HG03097 (cell line): ENCODE results near the gene LITAF.
"Not testable (repeated sequence)": the region's sequence is repeated elsewhere in the genome, so short reads cannot be mapped to it uniquely, and the experiment has no call there.

Experiments used
- ATAC-seq: cut with Tn5 transposase; IDR thresholded peaks from one replicate; pipeline ENCODE4 v1.9.1; 2021; ENCODE audit not compliant: unreplicated experiment, low FRiP score

Gene LITAF

DNA sequence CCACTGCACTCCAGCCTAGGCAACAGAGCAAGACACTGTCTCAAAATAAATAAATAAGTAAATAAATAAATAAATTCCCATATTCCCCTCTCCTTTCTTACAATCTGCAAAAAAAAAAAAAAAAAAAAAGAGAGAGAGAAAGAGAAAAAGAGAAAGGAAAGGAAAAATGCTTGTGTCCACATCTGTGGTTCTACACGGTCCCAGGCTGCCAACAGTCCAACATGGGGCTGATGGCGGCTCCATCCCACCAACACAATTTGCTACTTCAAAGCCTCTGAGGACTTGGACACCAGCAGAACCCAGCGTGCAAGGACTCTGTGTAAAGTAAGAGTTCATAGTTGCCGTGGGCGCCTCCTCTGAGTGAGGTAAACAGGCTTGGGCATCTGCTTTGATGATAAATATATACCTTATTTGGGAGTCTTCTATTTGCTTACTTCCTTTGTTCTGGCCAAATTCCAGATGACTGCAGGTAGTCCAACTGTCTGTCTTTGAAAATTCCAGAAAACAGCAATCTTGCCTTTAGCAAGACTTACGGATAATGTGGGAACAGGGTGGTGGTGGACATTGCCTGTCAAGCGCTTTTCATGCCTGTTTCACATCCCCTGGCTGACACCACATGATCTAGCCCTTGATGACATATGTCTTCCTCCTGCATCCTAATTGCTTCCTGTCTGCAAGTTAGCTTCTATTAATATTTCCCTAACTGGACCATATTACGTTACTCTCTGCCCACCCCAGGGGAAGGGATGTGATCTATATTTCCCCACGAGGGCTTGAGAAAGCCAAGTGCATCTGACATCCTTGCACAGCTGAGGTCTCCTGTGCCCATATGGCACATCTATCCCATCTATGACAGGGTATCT lies 10.1 kb downstream of the LITAF start:
- ATAC-seq, result peak; percentile 62

DNA sequence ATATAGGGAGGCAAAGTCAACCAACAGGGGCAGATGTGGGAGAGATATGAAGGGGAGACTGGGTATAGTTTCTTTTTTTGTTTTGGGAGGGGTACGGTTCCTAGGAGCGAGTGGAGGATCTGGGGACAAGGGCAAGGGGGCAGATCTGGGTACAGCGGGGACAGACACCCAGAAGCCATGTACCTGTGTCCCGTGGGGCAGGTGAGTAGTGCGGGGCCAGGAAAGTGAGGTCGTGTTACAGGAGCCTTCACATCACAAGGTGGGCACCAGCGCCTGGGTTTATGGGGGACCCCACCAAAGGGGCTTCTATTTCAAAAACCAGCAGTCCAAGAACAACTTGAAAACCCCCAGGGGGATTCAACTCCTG lies 11.5 kb downstream of the LITAF start:
- no peak for ATAC-seq

DNA sequence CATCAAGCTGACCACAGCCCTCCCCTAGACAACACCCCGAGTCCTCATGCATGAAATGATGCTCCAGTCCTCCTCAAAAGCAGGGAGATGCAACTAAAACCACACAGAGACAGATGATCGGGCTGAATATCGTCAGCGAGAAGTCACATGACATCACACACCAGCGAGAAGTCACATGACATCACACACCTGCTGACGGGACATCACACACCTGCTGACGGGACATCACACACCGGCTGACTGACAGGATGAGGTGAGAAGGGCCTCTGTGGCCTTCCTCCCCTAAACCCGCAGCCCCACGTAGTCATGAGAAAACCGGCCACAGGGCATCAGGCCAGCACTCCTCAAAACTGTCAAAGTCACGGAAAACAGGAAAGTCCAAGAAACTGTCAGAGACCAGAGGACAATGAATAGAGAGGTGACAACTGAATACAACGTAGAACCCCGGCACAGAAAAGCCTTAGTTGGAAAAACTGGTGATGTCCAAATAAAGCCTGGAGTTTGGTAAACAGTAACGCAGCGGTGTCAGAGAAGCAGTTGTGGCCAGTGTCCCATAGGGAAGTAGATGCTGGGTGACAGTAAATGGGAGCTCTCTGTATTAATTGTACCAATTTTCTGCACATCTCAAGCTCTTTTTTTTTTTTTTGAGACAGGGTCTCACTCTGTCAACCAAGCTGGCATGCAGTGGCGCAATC lies 14.3 kb downstream of the LITAF start:
- ATAC-seq, result no peak

- ATAC-seq, result no peak
Measured at GRCh38 chr16:11571549-11571948, 15.2 kb downstream of the LITAF start.

DNA sequence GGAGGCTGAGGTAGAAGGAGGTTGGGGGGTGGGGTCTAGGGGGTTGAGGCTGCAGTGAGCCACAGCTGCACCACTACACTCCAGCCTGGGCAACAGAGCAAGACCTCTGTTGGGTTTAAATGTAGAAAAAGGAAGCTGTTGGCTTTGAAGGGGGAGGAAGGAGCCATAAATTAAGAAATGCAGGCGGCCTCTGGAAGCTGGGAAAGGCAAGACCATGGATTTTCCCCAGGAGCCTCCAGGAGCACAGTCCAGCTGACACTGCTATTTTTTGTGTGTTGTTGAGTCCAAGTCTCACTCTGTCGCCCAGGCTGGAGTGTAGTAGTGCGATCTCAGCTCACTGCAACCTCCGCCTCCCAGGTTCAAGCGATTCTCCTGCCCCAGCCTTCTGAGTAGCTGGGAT lies 15.9 kb downstream of the LITAF start:
- ATAC-seq, result no peak

DNA sequence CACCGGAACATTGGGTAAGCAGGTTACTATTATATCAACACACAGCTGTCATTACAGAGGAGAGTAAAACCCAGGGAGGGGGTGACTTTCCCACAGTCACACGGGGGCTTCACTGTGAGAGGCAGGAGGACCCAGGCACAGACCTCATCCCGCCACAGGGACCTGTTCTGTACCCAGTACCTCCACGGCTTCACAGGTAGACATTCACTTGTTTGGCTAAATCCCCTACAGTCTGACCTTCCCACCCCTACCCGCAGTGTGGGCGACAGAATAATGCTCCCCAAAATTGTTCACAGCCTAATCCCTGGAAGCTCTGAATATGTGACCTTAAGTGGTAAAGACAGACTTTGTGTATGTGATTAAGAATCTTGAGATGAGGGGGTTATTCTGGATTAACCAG lies 16.5 kb downstream of the LITAF start:
- no peak for ATAC-seq

DNA sequence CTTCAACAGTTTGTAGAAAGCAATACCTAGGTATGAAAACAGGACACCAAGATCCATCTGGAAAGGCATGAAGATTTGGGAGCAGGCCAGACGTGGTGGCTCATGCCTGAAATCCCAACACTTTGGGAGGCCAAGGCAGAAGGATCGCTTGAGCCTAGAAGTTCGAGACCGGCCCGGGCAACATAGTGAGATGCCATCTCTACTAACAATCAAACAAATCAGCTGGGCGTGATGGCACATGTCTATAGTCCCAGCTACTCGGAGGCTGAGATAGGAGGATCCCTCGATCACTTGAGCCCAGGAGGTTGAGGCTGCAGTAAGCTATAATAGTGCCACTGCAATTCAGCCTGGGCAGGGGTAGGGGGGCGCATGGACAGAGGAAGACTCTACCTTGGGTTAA lies 20.3 kb downstream of the LITAF start:
- ATAC-seq, result no peak

GRCh38 chr16:11565665-11566064 lies 21.1 kb downstream of the LITAF start:
- ATAC-seq, result no peak

DNA sequence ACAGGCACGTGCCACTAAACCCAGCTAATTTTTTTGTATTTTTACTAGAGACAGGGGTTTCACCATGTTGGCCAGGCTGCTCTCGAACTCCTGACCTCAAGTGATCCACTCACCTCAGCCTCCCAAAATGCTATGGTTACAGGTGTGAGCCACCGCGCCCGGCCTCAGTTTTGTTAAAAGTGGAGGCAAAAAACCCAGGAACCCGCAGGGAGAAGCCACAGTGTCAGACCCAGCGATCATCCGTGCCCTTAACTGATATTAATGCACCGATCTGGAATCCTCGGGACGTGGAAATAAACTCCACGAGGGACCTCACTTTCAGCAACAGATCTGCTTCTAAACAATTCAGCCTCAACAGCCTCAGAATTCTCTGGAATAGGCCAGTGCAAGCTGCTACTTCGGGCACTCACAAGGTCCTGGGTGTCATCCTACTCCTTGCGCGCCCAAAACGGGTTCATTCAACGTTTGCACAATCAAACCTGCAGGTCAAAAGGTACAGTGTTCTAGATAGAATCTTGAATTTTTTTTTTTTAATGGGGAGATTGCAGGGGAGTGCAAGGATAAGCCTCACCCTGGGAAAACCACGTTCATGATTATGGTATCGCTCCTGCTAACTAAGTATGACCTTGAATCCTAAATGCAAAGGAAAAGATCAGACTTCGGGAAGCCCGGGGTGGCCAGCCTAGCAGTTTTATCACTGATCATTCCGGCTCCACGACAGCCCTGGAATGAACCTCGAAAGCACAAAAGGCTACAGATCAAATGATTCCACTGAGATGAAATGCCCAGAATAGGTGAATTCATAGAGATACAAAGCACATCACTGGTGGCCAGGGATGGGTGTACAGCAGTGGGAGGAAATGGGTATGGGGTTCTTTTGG lies 22.4 kb downstream of the LITAF start:
- ATAC-seq, result no peak

DNA sequence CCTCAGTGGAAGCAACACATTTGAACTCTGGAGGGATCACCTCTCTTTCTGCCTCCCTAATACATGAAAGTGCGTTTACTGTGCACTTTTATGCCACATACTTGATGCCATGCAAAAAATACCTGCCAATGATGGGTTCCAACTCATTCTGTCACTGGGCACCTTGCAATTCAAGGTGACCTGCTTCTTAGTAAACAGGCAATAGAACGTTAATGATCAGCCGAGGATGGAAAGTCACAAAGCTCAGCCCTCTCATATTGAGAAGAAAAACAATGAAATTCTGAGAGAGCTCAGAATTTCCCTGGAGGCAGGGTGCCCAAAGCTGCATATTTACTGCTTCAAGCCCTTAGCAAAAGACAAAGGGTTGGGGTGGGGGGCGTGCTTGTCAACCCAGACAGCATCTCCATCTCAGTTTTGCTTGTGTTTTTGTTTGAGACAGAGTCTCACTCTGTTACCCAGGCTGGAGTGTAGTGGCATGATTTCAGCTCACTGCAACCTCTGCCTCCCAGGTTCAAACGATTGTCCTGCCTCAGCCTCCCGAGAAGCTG lies 23.2 kb downstream of the LITAF start:
- ATAC-seq, result no peak

DNA sequence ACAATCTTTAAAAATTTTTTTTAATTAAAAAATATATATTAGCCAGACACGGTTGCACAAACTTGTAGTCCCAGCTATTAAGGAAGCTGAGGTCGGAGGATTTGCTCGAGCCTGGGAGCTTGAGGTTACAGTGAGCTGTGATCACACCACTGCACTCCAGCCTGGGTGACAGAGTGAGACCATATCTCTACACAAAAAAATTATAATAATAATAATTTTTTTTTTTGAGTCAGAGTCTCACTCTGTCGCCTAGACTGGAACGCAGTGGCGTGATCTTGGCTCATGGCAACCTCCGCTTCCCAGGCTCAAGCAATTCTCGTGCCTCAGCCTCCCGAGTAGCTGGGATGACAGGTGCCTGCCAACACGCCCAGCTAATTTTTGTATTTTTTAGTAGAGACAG lies 23.8 kb downstream of the LITAF start:
- ATAC-seq, result no peak

- no peak for ATAC-seq
Measured at GRCh38 chr16:11562411-11562810, 24.3 kb downstream of the LITAF start.

- no peak for ATAC-seq
Measured at GRCh38 chr16:11561856-11562255, 24.9 kb downstream of the LITAF start.

GRCh38 chr16:11561454-11561805 lies 25.3 kb downstream of the LITAF start:
- no peak for ATAC-seq

GRCh38 chr16:11560701-11561453 lies 25.8 kb downstream of the LITAF start:
- ATAC-seq, result no peak

DNA sequence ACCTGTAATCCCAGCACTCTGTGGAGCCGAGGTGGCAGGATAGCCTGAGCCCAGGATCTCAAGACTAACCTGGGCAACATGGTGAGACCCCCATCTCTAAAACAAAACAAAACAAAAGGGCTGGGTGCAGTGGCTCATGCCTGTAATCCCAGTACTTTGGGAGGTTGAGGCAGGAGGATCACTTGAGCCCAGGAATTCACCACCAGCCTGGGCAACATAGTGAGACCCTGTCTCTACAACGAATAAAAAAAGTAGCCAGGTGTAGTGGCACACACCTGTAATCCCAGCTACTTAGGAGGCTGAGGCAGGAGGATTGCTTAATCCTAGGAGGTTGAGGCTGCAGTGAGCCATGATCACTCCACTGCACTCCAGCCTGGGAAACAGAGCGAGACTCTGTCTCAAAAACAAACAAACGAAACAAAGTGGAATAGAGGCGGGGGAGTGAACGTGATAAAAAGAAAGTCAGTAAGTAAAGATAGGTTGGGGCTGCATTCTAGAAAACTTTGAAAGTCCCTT lies 28.4 kb downstream of the LITAF start:
- not testable (repeated sequence) for ATAC-seq

DNA sequence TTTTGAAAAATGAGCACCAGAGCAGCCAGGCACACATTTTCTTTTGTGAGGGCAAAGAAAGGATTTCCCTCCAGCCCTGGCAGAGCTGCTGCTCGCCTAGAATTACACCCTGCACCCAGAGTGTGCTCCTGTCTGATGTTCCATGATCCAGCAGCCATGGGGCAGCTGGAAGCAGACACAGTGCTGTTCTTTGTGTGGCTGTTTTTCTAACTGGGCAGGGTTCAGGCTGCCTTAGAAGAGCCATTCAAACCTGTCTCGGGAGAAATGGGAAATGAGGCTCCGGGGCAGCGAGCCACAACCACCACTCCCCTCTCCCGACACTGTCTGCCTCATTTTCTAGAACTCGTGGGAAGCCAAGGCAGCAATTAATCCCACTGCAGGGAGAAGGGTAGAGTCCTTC lies 28.9 kb downstream of the LITAF start:
- no peak for ATAC-seq

DNA sequence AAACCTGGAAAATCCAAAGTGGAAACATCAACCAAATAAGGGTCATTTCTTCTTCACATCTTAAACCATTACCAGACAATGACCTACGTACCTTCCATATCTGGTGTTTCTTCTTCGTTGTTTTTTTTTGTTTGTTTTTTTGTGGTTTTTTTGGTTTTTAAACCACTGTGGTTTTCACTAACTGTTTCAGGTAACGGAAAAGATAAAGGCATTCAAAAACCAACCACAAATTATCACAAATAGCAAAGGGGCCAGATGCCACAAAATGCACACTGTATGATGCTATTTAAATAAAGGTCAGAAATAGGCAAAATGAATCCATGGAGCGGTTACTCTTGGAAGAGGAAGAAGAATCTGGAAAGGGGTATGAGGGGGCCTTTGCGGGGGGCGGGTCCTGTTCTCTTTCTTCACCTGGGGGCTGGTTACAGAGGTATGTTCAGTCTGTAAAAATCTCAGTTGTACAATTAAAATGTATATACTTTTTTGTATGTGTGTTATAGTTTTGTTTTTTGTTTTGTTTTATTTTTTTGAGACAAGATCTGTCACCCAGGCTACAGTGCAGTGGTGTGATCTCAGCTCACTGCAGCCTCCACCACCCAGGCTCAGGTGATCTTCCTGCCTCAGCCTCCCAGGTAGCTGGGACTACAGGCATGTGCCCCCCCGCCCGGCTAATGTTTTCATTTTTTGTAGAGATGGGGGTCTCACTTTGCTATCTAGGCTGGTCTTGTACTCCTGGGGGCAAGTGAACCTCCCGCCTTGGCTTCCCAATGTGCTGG lies 29.6 kb downstream of the LITAF start:
- ATAC-seq, result no peak

DNA sequence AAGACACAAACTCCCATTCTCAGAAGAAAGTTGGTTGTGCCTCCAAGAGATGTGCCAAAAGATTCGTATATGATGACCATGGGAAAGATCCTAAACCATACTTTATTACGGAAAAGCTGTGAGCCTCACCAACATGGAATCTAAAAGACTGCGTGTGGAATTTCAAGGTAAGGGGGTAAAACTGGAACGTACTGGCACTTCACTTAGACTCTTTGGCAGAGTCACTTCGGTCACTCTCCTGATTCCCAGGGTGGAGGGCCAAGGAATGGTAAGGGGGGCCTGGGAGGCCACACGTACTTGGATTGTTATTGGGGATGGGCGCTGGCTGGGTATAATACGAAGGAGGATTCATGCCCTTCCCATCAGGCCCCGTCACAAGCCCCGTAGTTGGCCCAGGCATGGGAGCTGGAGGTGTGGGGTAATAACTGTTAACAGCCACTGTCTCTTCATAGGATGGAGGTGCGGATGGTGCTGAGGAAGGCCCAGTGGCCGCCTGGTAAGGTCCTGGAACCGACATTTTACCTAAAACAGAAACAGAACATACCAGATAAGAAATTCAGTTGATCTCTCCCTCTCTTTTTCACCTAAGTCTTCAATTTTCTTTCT lies 30.4 kb downstream of the LITAF start:
- ATAC-seq, result no peak
